ENCODE data around the gene CYP4A22.

Gene CYP4A22

GRCh38 chr1:47179988-47180563 lies 42.8 kb downstream of the CYP4A22 start:
- TF ChIP-seq ZNF239 (tag by site-specific recombination; IDR thresholded peaks at IDR 0.05) (no peak), ZNF501 (tag by site-specific recombination; IDR thresholded peaks at IDR 0.05) (no peak), ZNF311 (tag by site-specific recombination; IDR thresholded peaks at IDR 0.05; ENCODE audit: borderline replicate concordance) (no peak), REST (tag by site-specific recombination; IDR thresholded peaks at IDR 0.05) (no peak), ZNF10 (tag by site-specific recombination; IDR thresholded peaks at IDR 0.05) (no peak), SP3 (tag by site-specific recombination; IDR thresholded peaks at IDR 0.05) (no peak), ZNF830 (tag by site-specific recombination; IDR thresholded peaks at IDR 0.05; ENCODE audit: low read depth) (no peak), ZNF292 (tag by site-specific recombination; IDR thresholded peaks at IDR 0.05; ENCODE audit: borderline replicate concordance, low read depth) (no peak), ZNF211 (tag by site-specific recombination; IDR thresholded peaks at IDR 0.05; ENCODE audit: low read depth) (no peak), ZNF366 (tag by site-specific recombination; conservative IDR thresholded peaks at IDR 0.05) (no peak), ZNF148 (tag by site-specific recombination; IDR thresholded peaks at IDR 0.05; ENCODE audit: borderline replicate concordance) (no peak), GLIS1 (tag by site-specific recombination; IDR thresholded peaks at IDR 0.05) (no peak)
- no peak overlapping the region for H3K27ac ChIP-seq (ENCODE audit: extremely low read depth, low read depth, low read length)
- H3K4me3 ChIP-seq (ENCODE audit: low read depth, low read length) = no peak overlapping the region
- ChIA-PET POLR2A (interaction anchor here (0.6 to 2.2 kb wide), 6 partner anchors 13 to 546 kb away, joined by 3 to 23 read pairs (median 5); partner anchors contain the start of gene STIL), CTCF (interaction anchor here (0.6 to 4.4 kb wide), 19 partner anchors 8 to 1024 kb away, joined by 3 to 78 read pairs (median 5); partner anchors contain the start of gene PDZK1IP1)
- no peaks in the 10 kb centered on the region for H3K4me1 ChIP-seq (ENCODE audit: control insufficient read depth, insufficient read depth, low read length)
- H3K36me3 ChIP-seq (ENCODE audit: control insufficient read depth in 2 of 2, insufficient read depth in 1 of 2, low read length in 2 of 2) = no peaks in the 10 kb centered on the region
- H3K9me3 ChIP-seq (ENCODE audit: control insufficient read depth, insufficient read depth, low read depth, low read length) = no peaks in the 10 kb centered on the region

- ChIA-PET POLR2A (no interaction called here), CTCF (interaction anchor here (0.5 to 4.4 kb wide), 5 partner anchors 13 to 545 kb away, joined by 3 to 78 read pairs (median 3); partner anchors contain the start of gene PDZK1IP1)
- Histone ChIP-seq H3K27ac (ENCODE audit: extremely low read depth, low read depth, low read length) (no peak overlapping the region), H3K4me3 (ENCODE audit: low read depth, low read length) (no peak overlapping the region), H3K9me3 (ENCODE audit: control insufficient read depth, insufficient read depth, low read depth, low read length) (no peaks in the 10 kb centered on the region), H3K36me3 (ENCODE audit: control insufficient read depth in 2 of 2, insufficient read depth in 1 of 2, low read length in 2 of 2) (no peaks in the 10 kb centered on the region), H3K4me1 (ENCODE audit: control insufficient read depth, insufficient read depth, low read length) (no peaks in the 10 kb centered on the region)
- TF ChIP-seq ZNF76 (tag by site-specific recombination; IDR thresholded peaks at IDR 0.05; ENCODE audit: borderline replicate concordance, low read depth) (no peak), ZNF670 (tag by site-specific recombination; IDR thresholded peaks at IDR 0.05; ENCODE audit: low read depth) (no peak), ZNF302 (tag by site-specific recombination; IDR thresholded peaks at IDR 0.05; ENCODE audit: low read depth) (no peak), ZBTB49 (tag by site-specific recombination; IDR thresholded peaks at IDR 0.05; ENCODE audit: low read depth) (no peak), PRDM10 (tag by site-specific recombination; IDR thresholded peaks at IDR 0.05) (peak; percentile 32; the same call in 1 of the 2 replicates), ZNF791 (tag by site-specific recombination; IDR thresholded peaks at IDR 0.05) (no peak), ZNF830 (tag by site-specific recombination; IDR thresholded peaks at IDR 0.05; ENCODE audit: low read depth) (no peak), ZNF19 (tag by site-specific recombination; IDR thresholded peaks at IDR 0.05; ENCODE audit: low read depth) (no peak)
Observed at GRCh38 chr1:47180603-47181094, 43.4 kb downstream of the CYP4A22 start.
